ENCODE measurements around the gene CD200R1. TPM values are rescaled to one million over a fixed set of nuclear protein-coding genes. Genes with fewer than 3 reads are reported as not detected.

The CD200R1 gene
- polyA plus RNA-seq, 6 donors from 2014 or later: 0.52 to 3.8 (median 1.9) TPM; not detected in 1

GRCh38 chr3:112990672-112991602, 16.0 kb upstream of the CD200R1 start, which contains the start of gene GTPBP8:
TSS of gene GTPBP8 (plus strand) at chr3:112990984. CDS start at chr3:112991000, 16 bp downstream.
- Mint-ChIP-seq H3K4me1 (peaks cover 27 to 33% (median 29%) of the 10 kb centered on the region in 3 donors), H3K4me3 (peak within 1 kb of the TSS; percentile 85 to 98 (median 96))

GRCh38 chr3:112987710-112988334, 12.9 kb upstream of the CD200R1 start:
- Mint-ChIP-seq H3K27ac (peak overlapping the region in 1 of 6 donors; percentile 16), H3K4me3 (peak overlapping the region in 1 of 8 donors; percentile 4), H3K9me3 (no peaks in the 10 kb centered on the region), H3K27me3 (no peaks in the 10 kb centered on the region), H3K4me1 (peaks cover 29 to 36% (median 35%) of the 10 kb centered on the region in 3 donors), H3K36me3 (no peaks in the 10 kb centered on the region)
- ATAC-seq (ENCODE audit: low read depth in 2 of 2): no peak
- no peak for DNase-seq

More at GRCh38 chr3:112990672-112991602, 16.0 kb upstream of the CD200R1 start, which contains the start of gene GTPBP8:
- H3K27ac Mint-ChIP-seq: peak within 1 kb of the TSS; percentile 96 to 99 (median 97)
- no peaks in the 10 kb centered on the region for H3K27me3 Mint-ChIP-seq
- ATAC-seq (ENCODE audit: low read depth in 2 of 2): peak; percentile 78 to 85
- DNase-seq: peak; percentile 88
- H3K9me3 Mint-ChIP-seq: no peaks in the 10 kb centered on the region
- H3K36me3 Mint-ChIP-seq: peaks cover 0 to 9% of the 10 kb centered on the region in 2 donors

- no peak for ATAC-seq (ENCODE audit: low read depth in 2 of 2)
- H3K27ac Mint-ChIP-seq: peak overlapping the region in 1 of 6 donors; percentile 23
- no peak for DNase-seq
- no peak overlapping the region for H3K4me3 Mint-ChIP-seq
- H3K9me3 Mint-ChIP-seq: no peaks in the 10 kb centered on the region
- H3K4me1 Mint-ChIP-seq: peaks cover 18 to 22% (median 22%) of the 10 kb centered on the region in 3 donors
- no peaks in the 10 kb centered on the region for H3K27me3 Mint-ChIP-seq
- H3K36me3 Mint-ChIP-seq: no peaks in the 10 kb centered on the region
These were observed 9.6 kb upstream of the CD200R1 start for GRCh38 chr3:112984485-112984884.

GRCh38 chr3:112982710-112983109, 7.8 kb upstream of the CD200R1 start:
- DNase-seq (no peak), ATAC-seq (ENCODE audit: low read depth in 2 of 2) (peak; percentile 70 to 71)
- Mint-ChIP-seq H3K4me1 (peaks cover 30 to 37% (median 32%) of the 10 kb centered on the region in 3 donors), H3K9me3 (no peaks in the 10 kb centered on the region), H3K36me3 (no peaks in the 10 kb centered on the region), H3K27ac (peak overlapping the region in 3 of 6 donors; percentile 12 to 71 (median 30)), H3K27me3 (no peaks in the 10 kb centered on the region), H3K4me3 (peak overlapping the region in 1 of 8 donors; percentile 54)

- Mint-ChIP-seq H3K27ac (no peak overlapping the region), H3K4me3 (no peak overlapping the region)
These were observed 5.2 kb upstream of the CD200R1 start for GRCh38 chr3:112980080-112980479.

GRCh38 chr3:112979244-112979832, 4.4 kb upstream of the CD200R1 start:
- Mint-ChIP-seq H3K9me3 (no peaks in the 10 kb centered on the region), H3K36me3 (no peaks in the 10 kb centered on the region), H3K27ac (peak overlapping the region in 2 of 6 donors; percentile 13 to 35), H3K27me3 (no peaks in the 10 kb centered on the region), H3K4me1 (peaks cover 53 to 64% (median 63%) of the 10 kb centered on the region in 3 donors), H3K4me3 (no peak overlapping the region)
- ATAC-seq (ENCODE audit: low read depth in 2 of 2) (no peak), DNase-seq (peak; percentile 46)

More at GRCh38 chr3:112980080-112980479, 5.2 kb upstream of the CD200R1 start:
- ATAC-seq (ENCODE audit: low read depth in 2 of 2): no peak
- H3K9me3 Mint-ChIP-seq: no peaks in the 10 kb centered on the region
- DNase-seq: no peak
- no peaks in the 10 kb centered on the region for H3K27me3 Mint-ChIP-seq
- H3K36me3 Mint-ChIP-seq: no peaks in the 10 kb centered on the region
- H3K4me1 Mint-ChIP-seq: peaks cover 49 to 57% (median 56%) of the 10 kb centered on the region in 3 donors

GRCh38 chr3:112976953-112977352, 2.0 kb upstream of the CD200R1 start:
- no peaks in the 10 kb centered on the region for H3K36me3 Mint-ChIP-seq
- H3K4me3 Mint-ChIP-seq: peak overlapping the region in 6 of 8 donors; percentile 13 to 57 (median 44)
- H3K4me1 Mint-ChIP-seq: peaks cover 53 to 60% (median 56%) of the 10 kb centered on the region in 3 donors
- H3K9me3 Mint-ChIP-seq: no peaks in the 10 kb centered on the region
- ATAC-seq (ENCODE audit: low read depth in 2 of 2) (peak in 1 of 2 donors; percentile 27), DNase-seq (no peak)
- peak overlapping the region in 1 of 6 donors; percentile 36 for H3K27ac Mint-ChIP-seq
- H3K27me3 Mint-ChIP-seq: no peaks in the 10 kb centered on the region

GRCh38 chr3:112976001-112976400, 1.1 kb upstream of the CD200R1 start:
- no peak for ATAC-seq (ENCODE audit: low read depth in 2 of 2)
- no peaks in the 10 kb centered on the region for H3K27me3 Mint-ChIP-seq
- H3K4me1 Mint-ChIP-seq: peaks cover 55 to 60% (median 56%) of the 10 kb centered on the region in 3 donors

GRCh38 chr3:112974178-112974517, 755 bp downstream of the CD200R1 start:
- Mint-ChIP-seq H3K4me3 (peak overlapping the region; percentile 35 to 87 (median 74)), H3K27ac (peak overlapping the region in 3 of 6 donors; percentile 3 to 83 (median 61)), H3K9me3 (no peaks in the 10 kb centered on the region), H3K4me1 (peaks cover 53 to 58% (median 55%) of the 10 kb centered on the region in 3 donors), H3K27me3 (no peaks in the 10 kb centered on the region), H3K36me3 (no peaks in the 10 kb centered on the region)
- DNase-seq: no peak
- ATAC-seq (ENCODE audit: low read depth in 2 of 2): no peak

More at GRCh38 chr3:112976001-112976400, 1.1 kb upstream of the CD200R1 start:
- H3K9me3 Mint-ChIP-seq: no peaks in the 10 kb centered on the region
- H3K4me3 Mint-ChIP-seq: peak overlapping the region in 4 of 8 donors; percentile 29 to 74 (median 59)
- peak overlapping the region in 3 of 6 donors; percentile 25 to 42 (median 25) for H3K27ac Mint-ChIP-seq
- no peaks in the 10 kb centered on the region for H3K36me3 Mint-ChIP-seq
- no peak for DNase-seq

- H3K4me3 Mint-ChIP-seq: peak overlapping the region; percentile 35 to 87 (median 74)
- no peaks in the 10 kb centered on the region for H3K9me3 Mint-ChIP-seq
- H3K27me3 Mint-ChIP-seq: no peaks in the 10 kb centered on the region
- peak overlapping the region in 4 of 6 donors; percentile 3 to 83 (median 70) for H3K27ac Mint-ChIP-seq
- H3K36me3 Mint-ChIP-seq: no peaks in the 10 kb centered on the region
- DNase-seq (peak; percentile 32), ATAC-seq (ENCODE audit: low read depth in 2 of 2) (peak; percentile 87 to 88)
- peaks cover 50 to 56% (median 54%) of the 10 kb centered on the region in 3 donors for H3K4me1 Mint-ChIP-seq
These were observed 1.4 kb downstream of the CD200R1 start for GRCh38 chr3:112973325-112974177.

GRCh38 chr3:112972158-112972557, 2.7 kb downstream of the CD200R1 start:
- Mint-ChIP-seq H3K4me3 (peak overlapping the region in 3 of 8 donors; percentile 36 to 47 (median 46)), H3K27me3 (no peaks in the 10 kb centered on the region), H3K9me3 (no peaks in the 10 kb centered on the region), H3K27ac (peak overlapping the region in 2 of 6 donors; percentile 1 to 74), H3K36me3 (no peaks in the 10 kb centered on the region), H3K4me1 (peaks cover 44 to 49% (median 47%) of the 10 kb centered on the region in 3 donors)
- DNase-seq: no peak
- ATAC-seq (ENCODE audit: low read depth in 2 of 2): no peak

GRCh38 chr3:112967828-112968227, 7.1 kb downstream of the CD200R1 start:
- peak overlapping the region in 2 of 6 donors; percentile 12 to 87 for H3K27ac Mint-ChIP-seq
- peaks cover 5 to 25% (median 17%) of the 10 kb centered on the region in 7 donors for H3K9me3 Mint-ChIP-seq
- H3K4me3 Mint-ChIP-seq: no peak overlapping the region
- no peak for DNase-seq
- no peaks in the 10 kb centered on the region for H3K27me3 Mint-ChIP-seq
- H3K4me1 Mint-ChIP-seq: peaks cover 20 to 31% (median 21%) of the 10 kb centered on the region in 3 donors
- no peak for ATAC-seq (ENCODE audit: low read depth in 2 of 2)
- H3K36me3 Mint-ChIP-seq: peaks cover 16 to 22% of the 10 kb centered on the region in 2 donors
